PC-9 (cell line): ENCODE measurements around the gene ALX4. TPM values are rescaled to one million over a fixed set of nuclear protein-coding genes. Genes with fewer than 3 reads are reported as not detected.

Source experiments
- BruUV-seq: library from RNA; stranded (reverse); fragments of 400-500 nt; replicated peaks from 2 replicates; lab custom pipeline; 2021; lab: Mats Ljungman, UMichigan
- CTCF ChIA-PET: fragments of 300-600 bp; sonication (Branson Sonifier 250); formaldehyde crosslinking; loops from one replicate; lab custom pipeline; 2022; ENCODE audit warnings: antibody characterized with exemption; lab: Charles Lee
- POLR2A ChIA-PET: fragments of 300-600 bp; sonication (Branson Sonifier 250); formaldehyde crosslinking; loops from one replicate; lab custom pipeline; 2022; ENCODE audit warnings: antibody characterized with exemption; ENCODE audit not compliant: unreplicated experiment; lab: Charles Lee
- DNase-seq, 2 experiments: peaks; one replicate each; pipeline versions ENCODE4 v3.0.0 to v3.0.0-alpha.2; 2015 to 2022; ENCODE audit warnings: mixed read lengths in 1 of 2
- H2AFZ ChIP-seq: fragments of 200-600 bp; sonication (generic); 2 replicates; pipeline ENCODE4 v1.8.1; 2017; ENCODE audit warnings: antibody characterized with exemption
- H3F3A ChIP-seq: fragments of 200-600 bp; sonication (generic); 2 replicates; pipeline ENCODE4 v1.8.1; 2017; ENCODE audit warnings: antibody characterized with exemption, mild to moderate bottlenecking, low read depth; ENCODE audit not compliant: insufficient read depth
- H3K27ac ChIP-seq: fragments of 200-600 bp; sonication (generic); 2 replicates; pipeline ENCODE4 v1.6.1; 2016; ENCODE audit warnings: mixed run types
- H3K27me3 ChIP-seq: fragments of 200-600 bp; sonication (generic); 2 replicates; pipeline ENCODE4 v1.6.1; 2016; ENCODE audit warnings: low read depth, mixed run types; ENCODE audit not compliant: insufficient read depth
- H3K36me3 ChIP-seq: fragments of 200-600 bp; sonication (generic); 2 replicates; pipeline ENCODE4 v1.6.1; 2016; ENCODE audit warnings: low read depth, mixed run types
- H3K4me1 ChIP-seq: fragments of 200-600 bp; sonication (generic); replicated peaks from 2 replicates; pipeline ENCODE4 v1.6.1; 2016; ENCODE audit warnings: mixed run types; ENCODE audit not compliant: insufficient read depth
- H3K4me2 ChIP-seq: fragments of 200-600 bp; sonication (generic); 2 replicates; pipeline ENCODE4 v1.6.1; 2017; ENCODE audit warnings: mixed run types
- H3K4me3 ChIP-seq: fragments of 200-600 bp; sonication (generic); 2 replicates; pipeline ENCODE4 v1.6.1; 2016; ENCODE audit warnings: mixed run types
- H3K79me2 ChIP-seq: fragments of 200-600 bp; sonication (generic); 2 replicates; pipeline ENCODE4 v1.6.1; 2017; ENCODE audit warnings: low read depth, mixed run types
- H3K9me2 ChIP-seq: fragments of 200-600 bp; sonication (generic); 2 replicates; pipeline ENCODE4 v1.8.1; 2017; ENCODE audit warnings: mild to moderate bottlenecking; ENCODE audit not compliant: insufficient read depth
- H3K9me3 ChIP-seq: fragments of 200-600 bp; sonication (generic); 2 replicates; pipeline ENCODE4 v1.8.1; 2016; ENCODE audit warnings: low read depth; ENCODE audit not compliant: insufficient read depth
- H4K20me1 ChIP-seq: fragments of 200-600 bp; sonication (generic); 2 replicates; pipeline ENCODE4 v1.8.1; 2017; ENCODE audit not compliant: insufficient read depth
- EZH2 ChIP-seq: fragments of 200-600 bp; sonication (generic); IDR thresholded peaks from 2 replicates; pipeline ENCODE4 v1.8.0; 2017; ENCODE audit warnings: antibody characterized with exemption, low read depth
- intact Hi-C: fragments of 100-400 bp; cut with micrococcal nuclease; formaldehyde crosslinking; loops from one replicate; pipeline ENCODE4 v1.10.0; 2022; ENCODE audit not compliant: unreplicated experiment
- total RNA-seq: library from RNA; stranded (reverse); gene quantifications from 2 replicates; pipeline ENCODE4 v1.2.3, GENCODE V29; 2021
- TF ChIP-seq, protein P1 (sequence below): fragments of 200-600 bp; sonication (generic); conservative IDR thresholded peaks from 2 replicates; pipeline ENCODE4 v1.6.1; 2017; ENCODE audit warnings: mixed run types, antibody characterized with exemption, mild to moderate bottlenecking, moderate library complexity

The ALX4 gene
- total RNA-seq, 1 experiment from 2014 or later: not detected

GRCh38 chr11:44311339-44312261 is 1.7 kb upstream of the ALX4 start:
- Histone ChIP-seq H2AFZ (no peak overlapping the region), H3K9me2 (no peaks in the 10 kb centered on the region), H3K9me3 (no peaks in the 10 kb centered on the region), H3K79me2 (no peaks in the 10 kb centered on the region), H4K20me1 (no peaks in the 10 kb centered on the region), H3K4me2 (no peak overlapping the region), H3F3A (0 out of 2 replicates have a peak, but pooled peaks cover 5% of the 10 kb centered on the region), H3K27me3 (peaks cover 38% of the 10 kb centered on the region), H3K4me3 (no peak overlapping the region), H3K27ac (no peak overlapping the region), H3K4me1 (no peaks in the 10 kb centered on the region), H3K36me3 (no peaks in the 10 kb centered on the region)
- intact Hi-C loops: no loop called here
- POLR2A ChIA-PET: no interaction called here
- no peak for TF ChIP-seq EZH2
- TF ChIP-seq, protein P1, sequence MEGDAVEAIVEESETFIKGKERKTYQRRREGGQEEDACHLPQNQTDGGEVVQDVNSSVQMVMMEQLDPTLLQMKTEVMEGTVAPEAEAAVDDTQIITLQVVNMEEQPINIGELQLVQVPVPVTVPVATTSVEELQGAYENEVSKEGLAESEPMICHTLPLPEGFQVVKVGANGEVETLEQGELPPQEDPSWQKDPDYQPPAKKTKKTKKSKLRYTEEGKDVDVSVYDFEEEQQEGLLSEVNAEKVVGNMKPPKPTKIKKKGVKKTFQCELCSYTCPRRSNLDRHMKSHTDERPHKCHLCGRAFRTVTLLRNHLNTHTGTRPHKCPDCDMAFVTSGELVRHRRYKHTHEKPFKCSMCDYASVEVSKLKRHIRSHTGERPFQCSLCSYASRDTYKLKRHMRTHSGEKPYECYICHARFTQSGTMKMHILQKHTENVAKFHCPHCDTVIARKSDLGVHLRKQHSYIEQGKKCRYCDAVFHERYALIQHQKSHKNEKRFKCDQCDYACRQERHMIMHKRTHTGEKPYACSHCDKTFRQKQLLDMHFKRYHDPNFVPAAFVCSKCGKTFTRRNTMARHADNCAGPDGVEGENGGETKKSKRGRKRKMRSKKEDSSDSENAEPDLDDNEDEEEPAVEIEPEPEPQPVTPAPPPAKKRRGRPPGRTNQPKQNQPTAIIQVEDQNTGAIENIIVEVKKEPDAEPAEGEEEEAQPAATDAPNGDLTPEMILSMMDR: no peak
- CTCF ChIA-PET: no interaction called here
- BruUV-seq: no TSS peak
- DNase-seq: no peak

- Histone ChIP-seq H3K9me3 (no peaks in the 10 kb centered on the region), H4K20me1 (no peaks in the 10 kb centered on the region), H3K4me3 (no peak overlapping the region), H3K79me2 (no peaks in the 10 kb centered on the region), H3K27me3 (peaks cover 32% of the 10 kb centered on the region), H3K9me2 (no peaks in the 10 kb centered on the region), H3K36me3 (no peaks in the 10 kb centered on the region), H3K4me1 (no peaks in the 10 kb centered on the region), H3F3A (0 out of 2 replicates have a peak, but pooled peaks cover 5% of the 10 kb centered on the region), H2AFZ (no peak overlapping the region), H3K27ac (no peak overlapping the region), H3K4me2 (no peak overlapping the region)
- TF ChIP-seq, protein P1: no peak
- no peak for TF ChIP-seq EZH2
- CTCF ChIA-PET: interaction anchor here (0.5 kb wide), 1 partner anchor 180 kb away, joined by 3 read pairs; no protein-coding TSS in a partner anchor
- POLR2A ChIA-PET: no interaction called here
- DNase-seq: no peak
- intact Hi-C loops: no loop called here
- no TSS peak for BruUV-seq
Measured at GRCh38 chr11:44310463-44311272, 729 bp upstream of the ALX4 start.

DNA sequence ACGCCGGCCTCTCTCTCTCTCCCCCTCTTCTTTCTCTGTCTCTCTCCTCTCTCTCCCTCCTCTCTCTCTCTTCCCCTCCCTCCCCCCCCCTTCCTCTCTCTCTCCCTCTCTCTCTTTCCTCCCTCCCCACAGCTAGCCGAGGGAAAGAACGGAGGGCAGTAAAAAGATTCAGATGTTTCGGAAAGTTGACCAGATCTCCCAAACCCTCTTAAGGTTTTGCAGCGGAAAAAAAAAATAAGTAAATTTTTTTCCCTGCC is 195 bp upstream of the ALX4 start:
- Histone ChIP-seq H3K4me2 (no peak overlapping the region), H4K20me1 (no peaks in the 10 kb centered on the region), H3K36me3 (no peaks in the 10 kb centered on the region), H3F3A (0 out of 2 replicates have a peak, but pooled peaks cover 5% of the 10 kb centered on the region), H3K27me3 (peaks cover 30% of the 10 kb centered on the region), H2AFZ (no peak overlapping the region), H3K79me2 (no peaks in the 10 kb centered on the region), H3K4me1 (no peaks in the 10 kb centered on the region), H3K9me3 (no peaks in the 10 kb centered on the region), H3K4me3 (no peak overlapping the region), H3K27ac (no peak overlapping the region), H3K9me2 (no peaks in the 10 kb centered on the region)
- CTCF ChIA-PET: interaction anchor here (0.5 kb wide), 1 partner anchor 180 kb away, joined by 3 read pairs; no protein-coding TSS in a partner anchor
- no TSS peak for BruUV-seq
- POLR2A ChIA-PET: no interaction called here
- TF ChIP-seq, protein P1: no peak
- TF ChIP-seq EZH2: no peak
- intact Hi-C loops: no loop called here
- DNase-seq: no peak
